ENCODE measurements around the gene ZDHHC22. TPM values are rescaled to one million over a fixed set of nuclear protein-coding genes. Genes with fewer than 3 reads are reported as not detected.

The ZDHHC22 gene
- total RNA-seq, 1 experiment from 2014 or later = not detected

- peaks cover 5% of the 10 kb centered on the region for H3K4me1 ChIP-seq (replicated peaks; ENCODE audit: insufficient read depth)
- ChIA-PET CTCF (interaction anchor here (0.5 to 1.6 kb wide), 2 partner anchors 9 to 19 kb away, joined by 3 read pairs; no protein-coding TSS in a partner anchor), POLR2A (ENCODE audit: unreplicated experiment) (interaction anchor here (0.6 to 0.7 kb wide), 2 partner anchors 136 to 200 kb away, joined by 3 to 15 read pairs; no protein-coding TSS in a partner anchor)
- no peak overlapping the region for H3K4me3 ChIP-seq
- BruUV-seq (replicated peaks) = no TSS peak
- peaks cover 25% of the 10 kb centered on the region for H3K36me3 ChIP-seq (ENCODE audit: low read depth)
- no peaks in the 10 kb centered on the region for H3K9me3 ChIP-seq (ENCODE audit: insufficient read depth, low read depth)
- intact Hi-C loops (cut with micrococcal nuclease; ENCODE audit: unreplicated experiment) = no loop called here
- no peak overlapping the region for H2AFZ ChIP-seq
- H3K27me3 ChIP-seq (ENCODE audit: insufficient read depth, low read depth) = no peaks in the 10 kb centered on the region
- H3K27ac ChIP-seq = no peak overlapping the region
- H3K79me2 ChIP-seq (ENCODE audit: low read depth) = peaks cover 40% of the 10 kb centered on the region
- H3F3A ChIP-seq (ENCODE audit: insufficient read depth, low read depth) = peaks cover 6% of the 10 kb centered on the region; the same call in 1 of the 2 replicates
- no peaks in the 10 kb centered on the region for H3K9me2 ChIP-seq (ENCODE audit: insufficient read depth)
- no peak for TF ChIP-seq EZH2 (IDR thresholded peaks at IDR 0.05; ENCODE audit: low read depth)
- TF ChIP-seq, protein P1, sequence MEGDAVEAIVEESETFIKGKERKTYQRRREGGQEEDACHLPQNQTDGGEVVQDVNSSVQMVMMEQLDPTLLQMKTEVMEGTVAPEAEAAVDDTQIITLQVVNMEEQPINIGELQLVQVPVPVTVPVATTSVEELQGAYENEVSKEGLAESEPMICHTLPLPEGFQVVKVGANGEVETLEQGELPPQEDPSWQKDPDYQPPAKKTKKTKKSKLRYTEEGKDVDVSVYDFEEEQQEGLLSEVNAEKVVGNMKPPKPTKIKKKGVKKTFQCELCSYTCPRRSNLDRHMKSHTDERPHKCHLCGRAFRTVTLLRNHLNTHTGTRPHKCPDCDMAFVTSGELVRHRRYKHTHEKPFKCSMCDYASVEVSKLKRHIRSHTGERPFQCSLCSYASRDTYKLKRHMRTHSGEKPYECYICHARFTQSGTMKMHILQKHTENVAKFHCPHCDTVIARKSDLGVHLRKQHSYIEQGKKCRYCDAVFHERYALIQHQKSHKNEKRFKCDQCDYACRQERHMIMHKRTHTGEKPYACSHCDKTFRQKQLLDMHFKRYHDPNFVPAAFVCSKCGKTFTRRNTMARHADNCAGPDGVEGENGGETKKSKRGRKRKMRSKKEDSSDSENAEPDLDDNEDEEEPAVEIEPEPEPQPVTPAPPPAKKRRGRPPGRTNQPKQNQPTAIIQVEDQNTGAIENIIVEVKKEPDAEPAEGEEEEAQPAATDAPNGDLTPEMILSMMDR (conservative IDR thresholded peaks at IDR 0.05) = no peak
- no peak overlapping the region for H3K4me2 ChIP-seq
- no peaks in the 10 kb centered on the region; the same call in 1 of the 2 replicates for H4K20me1 ChIP-seq (ENCODE audit: insufficient read depth)
- DNase-seq = no peak
Measured at GRCh38 chr14:77104393-77104792, 37.2 kb downstream of the ZDHHC22 start.

DNA sequence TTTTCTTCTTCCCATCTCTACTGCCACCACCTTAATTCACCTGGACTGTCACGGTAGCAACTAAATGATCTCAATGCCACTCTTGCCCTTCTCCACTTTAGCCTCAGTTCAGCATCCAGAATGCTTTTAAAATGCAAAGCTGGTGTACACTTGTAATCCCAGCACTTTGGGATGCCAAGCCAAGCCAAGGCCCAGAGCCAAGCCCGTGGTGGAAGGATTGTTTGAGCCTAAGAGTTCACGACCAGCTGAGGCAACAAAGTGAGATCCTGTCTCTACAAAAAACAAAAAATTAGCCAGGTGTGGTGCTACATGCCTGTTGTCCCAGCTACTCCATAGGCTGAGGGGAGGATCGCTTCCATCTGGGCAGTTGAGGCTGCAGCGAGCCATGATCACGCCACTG lies 37.6 kb downstream of the ZDHHC22 start:
- Histone ChIP-seq H3K36me3 (ENCODE audit: low read depth) (peaks cover 25% of the 10 kb centered on the region), H3K27ac (no peak overlapping the region), H3K4me2 (no peak overlapping the region), H3K9me3 (ENCODE audit: insufficient read depth, low read depth) (no peaks in the 10 kb centered on the region), H3K27me3 (ENCODE audit: insufficient read depth, low read depth) (no peaks in the 10 kb centered on the region), H3K79me2 (ENCODE audit: low read depth) (peaks cover 45% of the 10 kb centered on the region), H4K20me1 (ENCODE audit: insufficient read depth) (no peaks in the 10 kb centered on the region; the same call in 1 of the 2 replicates), H2AFZ (no peak overlapping the region), H3K4me1 (replicated peaks; ENCODE audit: insufficient read depth) (peaks cover 10% of the 10 kb centered on the region), H3K9me2 (ENCODE audit: insufficient read depth) (no peaks in the 10 kb centered on the region), H3K4me3 (no peak overlapping the region), H3F3A (ENCODE audit: insufficient read depth, low read depth) (peaks cover 6% of the 10 kb centered on the region; the same call in 1 of the 2 replicates)
- no TSS peak for BruUV-seq (replicated peaks)
- DNase-seq = no peak
- intact Hi-C loops (cut with micrococcal nuclease; ENCODE audit: unreplicated experiment) = no loop called here
- ChIA-PET POLR2A (ENCODE audit: unreplicated experiment) (no interaction called here), CTCF (interaction anchor here (0.5 to 1.6 kb wide), 2 partner anchors 9 to 19 kb away, joined by 3 read pairs; no protein-coding TSS in a partner anchor)
- no peak for TF ChIP-seq EZH2 (IDR thresholded peaks at IDR 0.05; ENCODE audit: low read depth)
- TF ChIP-seq, protein P1 (conservative IDR thresholded peaks at IDR 0.05) = no peak

GRCh38 chr14:77103475-77103874 lies 38.1 kb downstream of the ZDHHC22 start:
- TF ChIP-seq EZH2 (IDR thresholded peaks at IDR 0.05; ENCODE audit: low read depth) = no peak
- TF ChIP-seq, protein P1 (conservative IDR thresholded peaks at IDR 0.05) = no peak
- peaks cover 25% of the 10 kb centered on the region for H3K36me3 ChIP-seq (ENCODE audit: low read depth)
- H3K27me3 ChIP-seq (ENCODE audit: insufficient read depth, low read depth) = no peaks in the 10 kb centered on the region
- intact Hi-C loops (cut with micrococcal nuclease; ENCODE audit: unreplicated experiment) = no loop called here
- H3K9me2 ChIP-seq (ENCODE audit: insufficient read depth) = no peaks in the 10 kb centered on the region
- H3K4me2 ChIP-seq = no peak overlapping the region
- DNase-seq = no peak
- peaks cover 6% of the 10 kb centered on the region; the same call in 1 of the 2 replicates for H3F3A ChIP-seq (ENCODE audit: insufficient read depth, low read depth)
- ChIA-PET POLR2A (ENCODE audit: unreplicated experiment) (no interaction called here), CTCF (interaction anchor here (0.6 kb wide), 1 partner anchor 15 kb away, joined by 5 read pairs; no protein-coding TSS in a partner anchor)
- H2AFZ ChIP-seq = no peak overlapping the region
- no peaks in the 10 kb centered on the region; the same call in 1 of the 2 replicates for H4K20me1 ChIP-seq (ENCODE audit: insufficient read depth)
- peaks cover 11% of the 10 kb centered on the region for H3K4me1 ChIP-seq (replicated peaks; ENCODE audit: insufficient read depth)
- no peaks in the 10 kb centered on the region for H3K9me3 ChIP-seq (ENCODE audit: insufficient read depth, low read depth)
- H3K27ac ChIP-seq = no peak overlapping the region
- no peak overlapping the region for H3K4me3 ChIP-seq
- H3K79me2 ChIP-seq (ENCODE audit: low read depth) = peaks cover 49% of the 10 kb centered on the region
- BruUV-seq (replicated peaks) = no TSS peak

Data from PC-9 (cell line).